Endothelial cell of umbilical vein (primary cell): ENCODE data around the gene SERINC1. TPM values are rescaled to one million over a fixed set of nuclear protein-coding genes. Genes with fewer than 3 reads are reported as not detected.

Source experiments
- BruUV-seq: library from RNA; stranded (reverse); fragments of 400-500 nt; replicated peaks from 2 replicates; lab custom pipeline; 2021; lab: Mats Ljungman, UMichigan
- CTCF ChIA-PET: fragments of 300-600, 350-600 bp; sonication (Branson Sonifier 250); formaldehyde crosslinking; loops from one replicate; lab custom pipeline; 2021; ENCODE audit warnings: antibody characterized with exemption, inconsistent platforms; lab: Charles Lee
- POLR2A ChIA-PET: fragments of 300-600, 350-600 bp; sonication (Branson Sonifier 250); formaldehyde crosslinking; loops from one replicate; lab custom pipeline; 2021; ENCODE audit warnings: antibody characterized with exemption, inconsistent platforms; lab: Charles Lee
- DNase-seq: peaks from one replicate; pipeline ENCODE4 v3.0.0-alpha.2; 2011; ENCODE audit warnings: low read depth, low spot score
- FAIRE-seq: peaks from 2 replicates; lab custom pipeline; 2011; peaks lifted over from hg19 to GRCh38; lab: Jason Lieb, UNC
- H2AFZ ChIP-seq: 2 replicates; pipeline ENCODE4 v1.6.0; 2012; ENCODE audit warnings: low read depth, low read length, control low read depth, inconsistent platforms
- H3K27ac ChIP-seq: 2 replicates; pipeline ENCODE4 v1.5.1; 2011; ENCODE audit warnings: low read depth, mild to moderate bottlenecking, control low read depth, low read length, moderate library complexity; ENCODE audit not compliant: insufficient read depth
- H3K27me3 ChIP-seq, 2 experiments: 2 replicates each; pipeline versions ENCODE4 v1.6.0 to v1.6.1; 2011; ENCODE audit warnings: low read length in 2 of 2, mixed read lengths in 1 of 2; ENCODE audit not compliant: control insufficient read depth in 2 of 2, insufficient read depth in 2 of 2
- H3K36me3 ChIP-seq, 2 experiments: 2 replicates in 1 of 2; 3 replicates in 1 of 2; pipeline ENCODE4 v1.5.1; 2011; ENCODE audit warnings: low read length in 2 of 2, mild to moderate bottlenecking in 1 of 2, moderate library complexity in 1 of 2; ENCODE audit not compliant: control insufficient read depth in 2 of 2, insufficient read depth in 2 of 2; ENCODE audit errors: extremely low read depth in 1 of 2
- H3K4me1 ChIP-seq: 3 replicates; pipeline ENCODE4 v1.5.1; 2011; ENCODE audit warnings: mild to moderate bottlenecking, low read length; ENCODE audit not compliant: control insufficient read depth, insufficient read depth; ENCODE audit errors: extremely low read depth
- H3K4me2 ChIP-seq: 2 replicates; pipeline ENCODE4 v1.6.1; 2011; ENCODE audit warnings: low read length, control low read depth, mixed read lengths; ENCODE audit not compliant: insufficient read depth
- H3K4me3 ChIP-seq, 3 experiments: fragments of 200-600 bp in 1 of 3; sonication (generic), shearing (Covaris generic) in 1 of 3; replicated peaks in 1 of 3; 2 replicates each; pipeline ENCODE4 v1.5.1; 2011 to 2016; ENCODE audit warnings: control low read depth in 3 of 3, low read length in 3 of 3, mild to moderate bottlenecking in 2 of 3, inconsistent platforms in 1 of 3, low read depth in 1 of 3, moderate library complexity in 1 of 3; ENCODE audit not compliant: insufficient read depth in 1 of 3
- H3K79me2 ChIP-seq: 2 replicates; pipeline ENCODE4 v1.6.0; 2012; ENCODE audit warnings: low read length, inconsistent platforms; ENCODE audit not compliant: control insufficient read depth, insufficient read depth
- H3K9ac ChIP-seq: replicated peaks from 2 replicates; pipeline ENCODE3; 2011; ENCODE audit warnings: low read length, control low read depth; ENCODE audit not compliant: insufficient read depth; ENCODE audit errors: extremely low read depth
- H3K9me1 ChIP-seq: replicated peaks from 3 replicates; pipeline ENCODE4 v1.6.0; 2011; ENCODE audit warnings: mild to moderate bottlenecking, low read length; ENCODE audit not compliant: control insufficient read depth, insufficient read depth; ENCODE audit errors: extremely low read depth
- H3K9me3 ChIP-seq: replicated peaks from 2 replicates; pipeline ENCODE4 v1.5.1; 2012; ENCODE audit warnings: low read length, inconsistent platforms; ENCODE audit not compliant: control insufficient read depth, insufficient read depth
- H4K20me1 ChIP-seq: replicated peaks from 2 replicates; pipeline ENCODE3; 2011; ENCODE audit warnings: mild to moderate bottlenecking, low read length; ENCODE audit not compliant: control insufficient read depth, insufficient read depth; ENCODE audit errors: extremely low read depth
- CTCF ChIP-seq, 2 donors: IDR thresholded peaks; 1 replicate in 1 of 2; 2 replicates in 1 of 2; pipeline ENCODE4 v1.5.1; 2011; ENCODE audit warnings: low read length in 2 of 2, mild to moderate bottlenecking in 2 of 2, moderate library complexity in 2 of 2, control low read depth in 1 of 2, inconsistent platforms in 1 of 2, low read depth in 1 of 2; ENCODE audit not compliant: insufficient read depth in 1 of 2; ENCODE audit errors: extremely low read depth in 1 of 2
- EZH2 ChIP-seq: IDR thresholded peaks from 2 replicates; pipeline ENCODE4 v1.6.1; 2012; ENCODE audit warnings: borderline replicate concordance, low read depth, mild to moderate bottlenecking, moderate library complexity, low read length, inconsistent platforms; ENCODE audit not compliant: severe bottlenecking
- FOS ChIP-seq: IDR thresholded peaks from 2 replicates; pipeline ENCODE4 v1.6.1; 2011; ENCODE audit warnings: mild to moderate bottlenecking, low read length, moderate library complexity, borderline replicate concordance; ENCODE audit not compliant: insufficient read depth
- GATA2 ChIP-seq: IDR thresholded peaks from 2 replicates; pipeline ENCODE4 v1.7.0; 2011; ENCODE audit warnings: low read depth, mild to moderate bottlenecking, moderate library complexity, mixed read lengths, low read length; ENCODE audit not compliant: insufficient read length, insufficient read depth
- JUN ChIP-seq: IDR thresholded peaks from 2 replicates; pipeline ENCODE4 v1.6.1; 2011; ENCODE audit warnings: borderline replicate concordance, low read depth; ENCODE audit not compliant: insufficient read length, insufficient read depth
- MAX ChIP-seq: IDR thresholded peaks from 2 replicates; pipeline ENCODE4 v1.6.1; 2011; ENCODE audit not compliant: insufficient read depth, insufficient read length
- MYC ChIP-seq: IDR thresholded peaks from one replicate; pipeline ENCODE4 v1.6.1; 2011; ENCODE audit warnings: mild to moderate bottlenecking, low read depth, low read length
- POLR2A ChIP-seq: IDR thresholded peaks from 2 replicates; pipeline ENCODE4 v1.6.1; 2012; ENCODE audit warnings: low read depth, mild to moderate bottlenecking, control low read depth, low read length
- POLR2AphosphoS5 ChIP-seq: IDR thresholded peaks from 2 replicates; pipeline ENCODE4 v1.6.1; 2012; ENCODE audit warnings: low read depth, mild to moderate bottlenecking, control low read depth, low read length, moderate library complexity; ENCODE audit not compliant: insufficient read depth
- dilution Hi-C: fragments of 300-500 bp; cut with MboI; formaldehyde crosslinking; loops from one replicate; pipeline ENCODE4 v1.15.0; 2019; ENCODE audit warnings: low sequenced_read_pairs; ENCODE audit not compliant: extremely low pct_ligation_motif_present
- intact Hi-C: fragments of 100-400 bp; cut with micrococcal nuclease; formaldehyde crosslinking; loops from one replicate; pipeline ENCODE4 v1.10.0; 2022
- polyA plus RNA-seq, 4 experiments: library from polyadenylated mRNA; depleted of rRNA in 3 of 4; stranded (reverse) in 3 of 4; unstranded in 1 of 4; fragments of >200 nt; gene quantifications; 2 replicates each; pipeline versions ENCODE4 v1.2.1 to v1.2.3, GENCODE V29; 2011 to 2012; ENCODE audit warnings: missing spikeins in 1 of 4
- total RNA-seq: library from RNA; stranded (reverse); gene quantifications from 2 replicates; pipeline ENCODE4 v1.2.3, GENCODE V29; 2021

SERINC1 gene
- total and polyA plus RNA-seq, 2 donors (not counting 3 experiments of a cell fraction or from before 2014, with no cell fraction given) = 40.4 to 76.5 TPM

- Histone ChIP-seq H4K20me1 (no peaks in the 10 kb centered on the region), H3K9ac (no peak overlapping the region), H3K4me3 (no peak overlapping the region), H3K9me3 (no peaks in the 10 kb centered on the region), H2AFZ (no peak overlapping the region), H3K36me3 (peaks cover 6 to 21% of the 10 kb centered on the region in 2 experiments), H3K27me3 (no peaks in the 10 kb centered on the region), H3K4me2 (no peak overlapping the region), H3K79me2 (no peaks in the 10 kb centered on the region), H3K9me1 (no peaks in the 10 kb centered on the region), H3K27ac (no peak overlapping the region), H3K4me1 (no peaks in the 10 kb centered on the region)
- FAIRE-seq (no peak), DNase-seq (no peak)
- no peak for TF ChIP-seq MAX
- no peak for TF ChIP-seq MYC
- no peak for TF ChIP-seq EZH2
- no peak for TF ChIP-seq POLR2AphosphoS5
- TF ChIP-seq FOS = no peak
- TF ChIP-seq GATA2 = no peak
- no peak for TF ChIP-seq JUN
- no peak for TF ChIP-seq POLR2A
- no peak for TF ChIP-seq CTCF (IDR thresholded peaks at IDR 0.05; ENCODE audit: extremely low read depth in 1 of 2, insufficient read depth in 1 of 2, low read depth in 1 of 2, low read length in 2 of 2)
- BruUV-seq = no TSS peak
- dilution Hi-C loops = no loop called here
- ChIA-PET CTCF (interaction anchor here (1.4 to 2.1 kb wide), 2 partner anchors 9 to 11 kb away, joined by 4 to 5 read pairs; no protein-coding TSS in a partner anchor), POLR2A (no interaction called here)
- intact Hi-C loops = no loop called here
These were observed 26.3 kb downstream of the SERINC1 start for GRCh38 chr6:122445274-122445673.
